ENCODE data around the gene FADS1. TPM values are rescaled to one million over a fixed set of nuclear protein-coding genes. Genes with fewer than 3 reads are reported as not detected.

FADS1 gene
- total RNA-seq, result 245 and 248 TPM in 2 replicates
- long read RNA-seq, full-length matches to known transcripts, result 129 of 190 reads
- long read RNA-seq, partial matches to known transcripts, result 22 of 190 reads
- long read RNA-seq, other reads (novel, unspliced or antisense), result 39 of 190 reads

GRCh38 chr11:61816736-61817455 is at the start of gene FADS1:
TSS of gene FADS1 (minus strand) at chr11:61817003. CDS start at chr11:61816929, 74 bp downstream.
- Mint-ChIP-seq H3K36me3 (ENCODE audit: low read depth) (peaks cover 25% of the 10 kb centered on the region), H3K4me3 (peak within 1 kb of the TSS; percentile 94), H3K9me3 (peaks cover 9% of the 10 kb centered on the region), H3K4me1 (peaks cover 26% of the 10 kb centered on the region), H3K27ac (ENCODE audit: unreplicated experiment) (peak within 1 kb of the TSS; percentile 100), H3K27me3 (ENCODE audit: low read depth) (no peaks in the 10 kb centered on the region)
- DNase-seq (ENCODE audit: low read depth, low spot score), result peak; percentile 98
- peak; percentile 69 for TF ChIP-seq CTCF (conservative IDR thresholded peaks at IDR 0.05)

GRCh38 chr11:61866231-61866957 is 49.6 kb upstream of the FADS1 start:
- Mint-ChIP-seq H3K4me3 (peak overlapping the region; percentile 78), H3K9me3 (no peaks in the 10 kb centered on the region), H3K36me3 (ENCODE audit: low read depth) (peaks cover 18% of the 10 kb centered on the region), H3K27ac (ENCODE audit: unreplicated experiment) (no peak overlapping the region), H3K27me3 (ENCODE audit: low read depth) (peaks cover 26% of the 10 kb centered on the region), H3K4me1 (peaks cover 26% of the 10 kb centered on the region)
- no peak for DNase-seq (ENCODE audit: low read depth, low spot score)
- no peak for TF ChIP-seq CTCF (conservative IDR thresholded peaks at IDR 0.05)

- no peaks in the 10 kb centered on the region for H3K9me3 Mint-ChIP-seq
- peak overlapping the region; percentile 86 for H3K27ac Mint-ChIP-seq (ENCODE audit: unreplicated experiment)
- peaks cover 16% of the 10 kb centered on the region for H3K27me3 Mint-ChIP-seq (ENCODE audit: low read depth)
- no peak for DNase-seq (ENCODE audit: low read depth, low spot score)
- peak overlapping the region; percentile 78 for H3K4me3 Mint-ChIP-seq
- H3K36me3 Mint-ChIP-seq (ENCODE audit: low read depth), result peaks cover 23% of the 10 kb centered on the region
- no peak for TF ChIP-seq CTCF (conservative IDR thresholded peaks at IDR 0.05)
- peaks cover 13% of the 10 kb centered on the region for H3K4me1 Mint-ChIP-seq
Observed at GRCh38 chr11:61864814-61865775, 48.3 kb upstream of the FADS1 start.

- Mint-ChIP-seq H3K36me3 (ENCODE audit: low read depth) (peaks cover 29% of the 10 kb centered on the region), H3K27ac (ENCODE audit: unreplicated experiment) (no peak overlapping the region)
Observed at GRCh38 chr11:61863548-61864081, 46.8 kb upstream of the FADS1 start.

More at GRCh38 chr11:61863548-61864081, 46.8 kb upstream of the FADS1 start:
- Mint-ChIP-seq H3K9me3 (no peaks in the 10 kb centered on the region), H3K27me3 (ENCODE audit: low read depth) (peaks cover 8% of the 10 kb centered on the region), H3K4me3 (no peak overlapping the region), H3K4me1 (peaks cover 5% of the 10 kb centered on the region)
- no peak for DNase-seq (ENCODE audit: low read depth, low spot score)
- no peak for TF ChIP-seq CTCF (conservative IDR thresholded peaks at IDR 0.05)

All from neural crest cell (in vitro differentiated cells).